GM18907 (cell line): ENCODE data around the gene KAT7.
"Not testable (repeated sequence)": the region's sequence is repeated elsewhere in the genome, so short reads cannot be mapped to it uniquely, and the experiment has no call there.

Source experiments
- ATAC-seq: cut with Tn5 transposase; IDR thresholded peaks from one replicate; pipeline ENCODE4 v1.9.1; 2021; ENCODE audit warnings: mild to moderate bottlenecking, moderate library complexity; ENCODE audit not compliant: unreplicated experiment

KAT7 gene

GRCh38 chr17:49788478-49789242, at the start of gene KAT7:
Gene KAT7, plus strand, starts transcription at chr17:49788681. Its CDS starts 154 bp downstream, at chr17:49788835.
- ATAC-seq, result peak; percentile 89

- ATAC-seq, result peak; percentile 47
These were observed 48.7 kb upstream of the KAT7 start for GRCh38 chr17:49739641-49740271.

- no peak for ATAC-seq
These were observed 47.3 kb upstream of the KAT7 start for GRCh38 chr17:49741009-49741691.

- no peak for ATAC-seq
These were observed 46.8 kb upstream of the KAT7 start for GRCh38 chr17:49741692-49742076.

GRCh38 chr17:49742166-49742638, 46.3 kb upstream of the KAT7 start:
- no peak for ATAC-seq

GRCh38 chr17:49745175-49746139, 43.0 kb upstream of the KAT7 start:
- no peak for ATAC-seq

GRCh38 chr17:49746791-49747490, 41.5 kb upstream of the KAT7 start:
- ATAC-seq, result peak; percentile 57

GRCh38 chr17:49747632-49748031, 40.8 kb upstream of the KAT7 start:
- peak; percentile 2 for ATAC-seq

GRCh38 chr17:49748223-49748622, 40.3 kb upstream of the KAT7 start:
- no peak for ATAC-seq

- peak; percentile 76 for ATAC-seq
These were observed 39.7 kb upstream of the KAT7 start for GRCh38 chr17:49748791-49749190.

GRCh38 chr17:49749730-49750129, 38.8 kb upstream of the KAT7 start:
- no peak for ATAC-seq

GRCh38 chr17:49752508-49752907, 36.0 kb upstream of the KAT7 start:
- no peak for ATAC-seq

GRCh38 chr17:49753959-49754391, 34.5 kb upstream of the KAT7 start:
- ATAC-seq, result no peak

GRCh38 chr17:49755663-49756283, 32.7 kb upstream of the KAT7 start:
- no peak for ATAC-seq

GRCh38 chr17:49756323-49757150, 31.9 kb upstream of the KAT7 start:
- no peak for ATAC-seq

- ATAC-seq, result no peak
These were observed 31.2 kb upstream of the KAT7 start for GRCh38 chr17:49757151-49757777.

- ATAC-seq, result not testable (repeated sequence)
These were observed 29.9 kb upstream of the KAT7 start for GRCh38 chr17:49758464-49759010.

- ATAC-seq, result no peak
These were observed 29.3 kb upstream of the KAT7 start for GRCh38 chr17:49759203-49759602.
